ENCODE results near the gene TTLL3.
A peak's percentile ranks its signal among the peaks of the same experiment; 100 is the strongest.
"Not testable (repeated sequence)": the region's sequence is repeated elsewhere in the genome, so short reads cannot be mapped to it uniquely, and the experiment has no call there.

The TTLL3 gene

GRCh38 chr3:9862391-9863057 lies 52.5 kb downstream of the TTLL3 start:
- H3K4me1 ChIP-seq (ENCODE audit: control insufficient read depth in 1 of 2, insufficient read depth in 2 of 2, low read length in 2 of 2): peaks cover 0 to 29% of the 10 kb centered on the region in 2 donors
- no peaks in the 10 kb centered on the region for H3K36me3 ChIP-seq (ENCODE audit: control insufficient read depth in 1 of 2, insufficient read depth in 2 of 2, low read length in 2 of 2)
- H3K27ac ChIP-seq (ENCODE audit: low read length): no peak overlapping the region
- no peaks in the 10 kb centered on the region for H3K9me3 ChIP-seq (ENCODE audit: control insufficient read depth in 1 of 2, low read length in 2 of 2)
- peak overlapping the region in 1 of 2 donors; percentile 43 for H3K4me3 ChIP-seq (ENCODE audit: low read depth in 1 of 2, low read length in 2 of 2)
- H3K27me3 ChIP-seq (ENCODE audit: low read depth, low read length): no peaks in the 10 kb centered on the region

DNA sequence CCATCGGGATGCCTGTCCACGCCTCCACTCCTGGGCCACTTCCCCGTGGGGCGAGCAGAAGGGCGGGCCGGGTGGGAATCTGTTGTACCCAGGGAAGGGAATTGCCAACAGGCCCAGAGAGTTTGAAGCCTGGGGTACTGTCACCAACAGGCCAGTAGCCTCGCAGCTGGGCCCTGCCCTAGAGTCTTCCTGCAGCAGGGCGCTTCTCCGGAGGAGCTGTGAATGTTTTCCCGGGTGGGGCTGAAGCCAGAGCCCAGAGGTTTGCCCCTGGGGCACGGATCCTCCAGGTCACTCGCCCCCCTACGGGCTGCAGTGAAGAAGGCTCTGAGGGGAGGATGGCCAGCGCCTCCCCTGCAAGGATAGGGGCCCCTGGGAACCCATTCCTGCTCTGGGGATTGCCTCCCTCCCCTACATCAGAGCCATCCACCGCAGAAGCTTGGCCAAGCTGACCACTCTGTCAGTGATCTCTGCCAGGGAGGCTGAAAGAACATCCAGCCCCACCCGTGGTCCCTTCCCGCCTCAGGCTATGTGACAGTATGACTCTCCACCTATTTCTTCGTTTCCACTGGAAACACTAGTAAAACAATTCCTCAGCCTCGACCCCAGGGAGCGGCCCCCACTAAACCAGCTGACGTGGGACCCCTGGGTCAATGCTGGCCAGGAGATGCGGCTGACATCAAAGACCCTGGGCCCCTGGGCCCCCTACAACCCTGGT lies 53.2 kb downstream of the TTLL3 start:
- Histone ChIP-seq H3K27ac (ENCODE audit: low read length) (no peak overlapping the region), H3K4me1 (ENCODE audit: control insufficient read depth in 1 of 2, insufficient read depth in 2 of 2, low read length in 2 of 2) (peaks cover 0 to 29% of the 10 kb centered on the region in 2 donors), H3K4me3 (ENCODE audit: low read depth in 1 of 2, low read length in 2 of 2) (peak overlapping the region in 1 of 2 donors; percentile 43)

GRCh38 chr3:9864200-9864927 lies 54.3 kb downstream of the TTLL3 start:
- no peaks in the 10 kb centered on the region for H3K9me3 ChIP-seq (ENCODE audit: control insufficient read depth in 1 of 2, low read length in 2 of 2)
- H3K27me3 ChIP-seq (ENCODE audit: low read depth, low read length): no peaks in the 10 kb centered on the region
- no peaks in the 10 kb centered on the region for H3K36me3 ChIP-seq (ENCODE audit: control insufficient read depth in 1 of 2, insufficient read depth in 2 of 2, low read length in 2 of 2)
- H3K4me1 ChIP-seq (ENCODE audit: control insufficient read depth in 1 of 2, insufficient read depth in 2 of 2, low read length in 2 of 2): peaks cover 0 to 29% of the 10 kb centered on the region in 2 donors
- peak overlapping the region; percentile 39 for H3K27ac ChIP-seq (ENCODE audit: low read length)
- peak overlapping the region in 1 of 2 donors; percentile 29 for H3K4me3 ChIP-seq (ENCODE audit: low read depth in 1 of 2, low read length in 2 of 2)

More for the DNA sequence above, 53.2 kb downstream of the TTLL3 start:
- no peaks in the 10 kb centered on the region for H3K36me3 ChIP-seq (ENCODE audit: control insufficient read depth in 1 of 2, insufficient read depth in 2 of 2, low read length in 2 of 2)
- no peaks in the 10 kb centered on the region for H3K9me3 ChIP-seq (ENCODE audit: control insufficient read depth in 1 of 2, low read length in 2 of 2)
- no peaks in the 10 kb centered on the region for H3K27me3 ChIP-seq (ENCODE audit: low read depth, low read length)

- H3K27ac ChIP-seq (ENCODE audit: low read length); H3K4me3 ChIP-seq (ENCODE audit: low read depth in 1 of 2, low read length in 2 of 2); H3K9me3 ChIP-seq (ENCODE audit: control insufficient read depth in 1 of 2, low read length in 2 of 2); H3K27me3 ChIP-seq (ENCODE audit: low read depth, low read length); H3K36me3 ChIP-seq (ENCODE audit: control insufficient read depth in 1 of 2, insufficient read depth in 2 of 2, low read length in 2 of 2): not testable (repeated sequence)
- H3K4me1 ChIP-seq (ENCODE audit: control insufficient read depth in 1 of 2, insufficient read depth in 2 of 2, low read length in 2 of 2): peaks cover 0 to 29% of the 10 kb centered on the region in 2 donors
These were observed 55.1 kb downstream of the TTLL3 start for GRCh38 chr3:9865125-9865637.

- Histone ChIP-seq H3K36me3 (ENCODE audit: control insufficient read depth in 1 of 2, insufficient read depth in 2 of 2, low read length in 2 of 2) (no peaks in the 10 kb centered on the region), H3K4me1 (ENCODE audit: control insufficient read depth in 1 of 2, insufficient read depth in 2 of 2, low read length in 2 of 2) (peaks cover 0 to 29% of the 10 kb centered on the region in 2 donors), H3K4me3 (ENCODE audit: low read depth in 1 of 2, low read length in 2 of 2) (no peak overlapping the region), H3K27me3 (ENCODE audit: low read depth, low read length) (no peaks in the 10 kb centered on the region), H3K27ac (ENCODE audit: low read length) (peak overlapping the region; percentile 51), H3K9me3 (ENCODE audit: control insufficient read depth in 1 of 2, low read length in 2 of 2) (no peaks in the 10 kb centered on the region)
These were observed 56.6 kb downstream of the TTLL3 start for GRCh38 chr3:9866639-9867038.

DNA sequence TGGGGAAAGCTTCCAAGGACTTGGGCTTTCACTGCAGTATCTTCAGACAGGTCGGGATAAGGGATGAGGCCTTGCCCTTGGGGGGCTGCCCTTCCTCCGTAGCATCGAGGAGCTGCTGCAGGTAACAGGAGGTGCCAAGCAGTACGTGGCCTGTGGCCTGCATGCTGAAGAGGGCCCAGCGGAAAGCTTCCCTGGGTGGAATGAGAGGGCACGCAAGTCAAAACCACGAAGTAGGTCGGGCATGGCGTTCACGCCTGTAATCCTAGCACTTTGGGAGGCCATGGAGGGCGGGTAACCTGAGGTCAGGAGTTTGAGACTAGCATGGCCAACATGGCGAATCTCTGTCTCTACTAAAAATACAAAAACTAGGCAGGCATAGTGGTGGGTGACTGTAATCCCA lies 57.0 kb downstream of the TTLL3 start:
- Histone ChIP-seq H3K27me3 (ENCODE audit: low read depth, low read length) (no peaks in the 10 kb centered on the region), H3K9me3 (ENCODE audit: control insufficient read depth in 1 of 2, low read length in 2 of 2) (no peaks in the 10 kb centered on the region), H3K4me1 (ENCODE audit: control insufficient read depth in 1 of 2, insufficient read depth in 2 of 2, low read length in 2 of 2) (peaks cover 0 to 29% of the 10 kb centered on the region in 2 donors), H3K36me3 (ENCODE audit: control insufficient read depth in 1 of 2, insufficient read depth in 2 of 2, low read length in 2 of 2) (no peaks in the 10 kb centered on the region), H3K4me3 (ENCODE audit: low read depth in 1 of 2, low read length in 2 of 2) (no peak overlapping the region), H3K27ac (ENCODE audit: low read length) (peak overlapping the region; percentile 51)

DNA sequence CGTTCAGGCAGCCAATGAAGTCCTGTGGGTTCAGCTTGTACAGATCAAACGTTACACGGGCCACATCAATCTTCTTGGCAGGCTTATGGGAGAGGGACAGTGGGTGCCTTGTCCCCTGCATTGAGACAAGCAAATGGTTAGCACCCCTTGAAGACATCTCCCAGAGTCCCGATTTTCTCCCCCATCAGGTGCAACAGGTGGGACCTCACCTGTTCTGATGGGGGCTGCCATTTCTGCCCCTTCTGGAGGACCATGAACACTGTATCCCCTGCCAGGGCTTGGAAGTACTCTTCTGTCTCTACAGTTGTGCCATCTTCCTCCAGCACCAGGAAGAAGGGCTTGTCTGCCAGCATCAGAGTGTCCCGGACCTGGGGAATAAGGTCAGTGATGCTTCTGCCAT lies 59.9 kb downstream of the TTLL3 start:
- no peak overlapping the region for H3K27ac ChIP-seq (ENCODE audit: low read length)
- H3K9me3 ChIP-seq (ENCODE audit: control insufficient read depth in 1 of 2, low read length in 2 of 2): no peaks in the 10 kb centered on the region
- no peaks in the 10 kb centered on the region for H3K27me3 ChIP-seq (ENCODE audit: low read depth, low read length)
- no peak overlapping the region for H3K4me3 ChIP-seq (ENCODE audit: low read depth in 1 of 2, low read length in 2 of 2)
- peaks cover 0 to 7% of the 10 kb centered on the region in 2 donors for H3K4me1 ChIP-seq (ENCODE audit: control insufficient read depth in 1 of 2, insufficient read depth in 2 of 2, low read length in 2 of 2)
- H3K36me3 ChIP-seq (ENCODE audit: control insufficient read depth in 1 of 2, insufficient read depth in 2 of 2, low read length in 2 of 2): no peaks in the 10 kb centered on the region

DNA sequence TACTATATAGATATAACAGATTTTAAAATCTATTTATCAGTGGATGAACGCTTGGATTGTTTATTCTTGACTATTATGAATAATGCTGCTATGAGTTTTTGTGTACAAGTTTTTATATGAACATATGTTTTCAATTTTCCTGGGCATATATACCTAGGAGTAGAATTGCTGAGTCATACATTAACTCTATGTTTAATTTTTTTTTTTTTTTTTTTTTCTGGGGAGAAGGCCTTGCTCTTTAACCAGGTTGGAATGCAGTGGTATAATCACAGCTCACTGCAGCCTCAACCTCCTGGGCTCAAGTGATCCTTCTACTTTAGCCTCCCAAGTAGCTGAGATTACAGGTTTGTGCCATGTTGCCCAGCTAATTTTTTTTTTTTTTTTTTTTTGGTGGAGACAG lies 60.9 kb downstream of the TTLL3 start:
- H3K4me1 ChIP-seq (ENCODE audit: control insufficient read depth in 1 of 2, insufficient read depth in 2 of 2, low read length in 2 of 2): peaks cover 0 to 3% of the 10 kb centered on the region in 2 donors
- H3K27me3 ChIP-seq (ENCODE audit: low read depth, low read length): no peaks in the 10 kb centered on the region
- no peaks in the 10 kb centered on the region for H3K36me3 ChIP-seq (ENCODE audit: control insufficient read depth in 1 of 2, insufficient read depth in 2 of 2, low read length in 2 of 2)
- H3K4me3 ChIP-seq (ENCODE audit: low read depth in 1 of 2, low read length in 2 of 2): no peak overlapping the region
- no peak overlapping the region for H3K27ac ChIP-seq (ENCODE audit: low read length)
- no peaks in the 10 kb centered on the region for H3K9me3 ChIP-seq (ENCODE audit: control insufficient read depth in 1 of 2, low read length in 2 of 2)

GRCh38 chr3:9872067-9872466 lies 62.0 kb downstream of the TTLL3 start:
- not testable (repeated sequence) for H3K27ac ChIP-seq (ENCODE audit: low read length); H3K9me3 ChIP-seq (ENCODE audit: control insufficient read depth in 1 of 2, low read length in 2 of 2); H3K4me1 ChIP-seq (ENCODE audit: control insufficient read depth in 1 of 2, insufficient read depth in 2 of 2, low read length in 2 of 2); H3K4me3 ChIP-seq (ENCODE audit: low read depth in 1 of 2, low read length in 2 of 2); H3K27me3 ChIP-seq (ENCODE audit: low read depth, low read length); H3K36me3 ChIP-seq (ENCODE audit: control insufficient read depth in 1 of 2, insufficient read depth in 2 of 2, low read length in 2 of 2)

DNA sequence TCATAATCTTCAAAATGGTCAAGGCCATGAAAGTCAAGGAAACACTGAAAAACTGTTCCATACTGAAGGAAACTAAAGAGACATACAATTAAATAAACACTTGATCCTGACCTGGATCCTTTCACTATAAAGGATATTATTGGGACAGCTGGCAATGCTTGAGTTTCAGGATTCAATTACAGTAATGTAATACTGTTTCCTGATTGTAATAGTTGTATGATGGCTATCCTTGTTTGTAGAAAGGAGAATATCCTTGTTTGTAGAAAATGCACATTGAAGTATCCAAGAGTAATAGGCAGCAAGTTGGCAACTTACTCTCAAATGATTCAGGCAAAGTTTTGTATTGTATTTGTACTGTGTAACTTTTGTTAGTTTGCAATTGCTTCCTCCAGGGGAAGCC lies 65.4 kb downstream of the TTLL3 start:
- no peaks in the 10 kb centered on the region for H3K36me3 ChIP-seq (ENCODE audit: control insufficient read depth in 1 of 2, insufficient read depth in 2 of 2, low read length in 2 of 2)

GRCh38 chr3:9876255-9876654 lies 66.2 kb downstream of the TTLL3 start:
- not testable (repeated sequence) for H3K27ac ChIP-seq (ENCODE audit: low read length); H3K36me3 ChIP-seq (ENCODE audit: control insufficient read depth in 1 of 2, insufficient read depth in 2 of 2, low read length in 2 of 2); H3K4me3 ChIP-seq (ENCODE audit: low read depth in 1 of 2, low read length in 2 of 2); H3K4me1 ChIP-seq (ENCODE audit: control insufficient read depth in 1 of 2, insufficient read depth in 2 of 2, low read length in 2 of 2); H3K27me3 ChIP-seq (ENCODE audit: low read depth, low read length); H3K9me3 ChIP-seq (ENCODE audit: control insufficient read depth in 1 of 2, low read length in 2 of 2)

More for the DNA sequence above, 65.4 kb downstream of the TTLL3 start:
- no peaks in the 10 kb centered on the region for H3K9me3 ChIP-seq (ENCODE audit: control insufficient read depth in 1 of 2, low read length in 2 of 2)
- H3K27ac ChIP-seq (ENCODE audit: low read length): no peak overlapping the region
- H3K27me3 ChIP-seq (ENCODE audit: low read depth, low read length): no peaks in the 10 kb centered on the region
- no peaks in the 10 kb centered on the region for H3K4me1 ChIP-seq (ENCODE audit: control insufficient read depth in 1 of 2, insufficient read depth in 2 of 2, low read length in 2 of 2)
- no peak overlapping the region for H3K4me3 ChIP-seq (ENCODE audit: low read depth in 1 of 2, low read length in 2 of 2)

Data from muscle layer of duodenum (tissue), 2 donors.